Stimulated activated CD4-positive, alpha-beta T cell treated with anti-CD3 and anti-CD28 coated beads, Interleukin-15, amount 100 ng/mL, for 1 hour (primary cell): ENCODE measurements around the gene MRPL48.

Source experiments
- DNase-seq, 2 donors: peaks; one replicate each; pipeline ENCODE4 v3.0.0-alpha.2; 2020; ENCODE audit warnings: low read depth in 1 of 2, low spot score in 1 of 2

MRPL48 gene

DNA sequence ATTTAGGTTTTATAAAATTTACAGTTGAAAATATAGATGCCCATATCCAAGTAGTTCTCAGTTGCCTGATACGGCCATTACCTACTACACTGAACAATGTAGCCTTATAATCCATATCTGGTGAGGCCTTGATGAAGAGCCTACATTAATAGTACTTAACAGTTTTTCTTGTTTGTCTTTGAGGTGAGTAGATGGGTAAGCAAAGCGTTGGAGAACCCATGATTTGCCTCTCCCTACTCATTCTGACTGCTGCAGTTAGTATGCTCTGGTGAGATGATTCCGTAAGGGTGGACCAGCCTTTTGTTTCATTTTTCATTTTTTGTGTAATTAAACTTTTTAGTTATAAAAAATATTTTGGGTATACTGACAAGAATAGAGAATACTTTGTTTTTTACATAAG, 100.6 kb downstream of the MRPL48 start:
- no peak for DNase-seq

DNA sequence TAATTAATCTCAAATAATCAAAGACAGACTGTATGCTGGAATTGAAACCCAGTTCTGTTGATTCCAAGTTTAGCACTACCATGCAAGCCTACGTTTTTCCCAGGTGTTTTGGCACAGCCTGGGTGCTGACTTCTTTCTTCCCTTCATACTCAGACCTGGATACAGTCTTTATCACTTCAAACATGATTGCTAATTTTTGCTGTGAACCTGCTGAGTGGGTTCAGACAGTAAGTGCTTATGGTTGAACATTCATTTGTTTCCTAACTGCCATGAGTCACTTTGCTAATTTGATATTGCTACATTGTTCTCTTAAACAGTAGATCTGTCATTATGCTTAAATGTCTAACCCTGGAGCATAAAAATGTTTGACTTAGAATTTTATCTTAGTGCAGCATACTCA, 101.3 kb downstream of the MRPL48 start:
- DNase-seq: no peak

DNA sequence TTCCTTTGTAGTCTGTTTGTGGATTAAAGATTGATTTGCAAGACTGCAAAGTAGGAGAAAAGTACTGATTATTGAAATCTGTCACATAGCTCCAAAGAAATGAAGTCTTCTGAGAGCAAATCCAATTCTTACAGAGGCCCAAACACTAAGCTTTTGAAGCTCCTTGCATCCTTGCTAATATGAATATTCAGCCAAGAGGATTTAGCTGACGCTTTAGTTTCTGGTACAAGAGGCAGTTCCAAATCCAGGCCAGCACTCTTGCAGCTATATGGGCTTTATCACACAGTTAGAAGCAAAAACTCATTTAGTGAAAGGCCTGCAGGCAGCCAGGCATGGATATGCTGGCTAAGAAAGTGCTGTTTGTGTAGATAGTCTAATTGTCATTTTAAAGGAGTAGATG, 101.9 kb downstream of the MRPL48 start:
- DNase-seq: no peak

DNA sequence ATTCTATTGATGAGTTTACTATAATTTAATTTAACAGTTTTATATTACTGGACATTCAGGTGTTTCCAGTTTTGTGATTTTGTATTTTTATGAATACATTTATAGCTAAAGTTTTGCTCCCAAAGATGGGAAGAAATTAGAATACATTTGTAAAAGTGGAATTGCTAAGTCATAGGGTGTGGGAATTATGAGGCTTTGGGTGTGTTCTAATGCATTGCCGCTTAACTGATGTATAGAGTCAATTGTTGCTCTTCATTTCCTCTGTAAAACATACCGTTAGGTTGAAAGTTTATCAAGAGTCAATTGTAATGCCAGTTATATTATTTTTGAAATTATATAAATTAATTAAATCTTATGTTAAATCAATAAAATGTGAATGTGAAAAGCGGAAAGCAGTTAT, 105.4 kb downstream of the MRPL48 start:
- no peak for DNase-seq

DNA sequence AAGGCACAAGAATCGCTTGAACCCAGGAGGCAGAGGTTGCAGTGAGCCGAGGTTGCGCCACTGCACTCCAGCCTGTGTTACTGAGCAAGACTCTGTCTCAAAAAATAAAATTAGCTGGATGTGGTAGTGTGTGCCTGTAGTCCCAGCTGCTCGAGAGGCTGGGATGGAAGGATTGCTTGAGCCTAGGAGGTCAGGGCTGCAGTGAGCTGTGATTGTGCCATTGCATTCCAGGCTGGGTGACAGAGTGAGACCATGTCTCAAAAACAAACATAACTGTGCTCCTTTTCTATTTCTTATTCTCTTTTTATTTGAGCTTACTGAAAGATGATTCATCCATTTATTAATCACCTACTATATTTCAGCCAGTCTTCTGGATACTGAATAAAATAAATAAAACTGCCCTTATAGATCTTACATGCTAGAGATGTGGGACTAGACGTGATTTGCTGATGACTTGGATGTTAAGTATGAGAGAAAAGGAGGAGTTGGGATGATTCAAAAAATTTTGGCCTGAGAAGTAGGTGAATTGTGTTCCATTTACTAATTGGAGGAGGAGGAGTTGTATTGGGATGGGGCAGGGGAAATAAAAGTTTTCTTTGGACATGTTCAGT, 107.2 kb downstream of the MRPL48 start:
- no peak for DNase-seq

DNA sequence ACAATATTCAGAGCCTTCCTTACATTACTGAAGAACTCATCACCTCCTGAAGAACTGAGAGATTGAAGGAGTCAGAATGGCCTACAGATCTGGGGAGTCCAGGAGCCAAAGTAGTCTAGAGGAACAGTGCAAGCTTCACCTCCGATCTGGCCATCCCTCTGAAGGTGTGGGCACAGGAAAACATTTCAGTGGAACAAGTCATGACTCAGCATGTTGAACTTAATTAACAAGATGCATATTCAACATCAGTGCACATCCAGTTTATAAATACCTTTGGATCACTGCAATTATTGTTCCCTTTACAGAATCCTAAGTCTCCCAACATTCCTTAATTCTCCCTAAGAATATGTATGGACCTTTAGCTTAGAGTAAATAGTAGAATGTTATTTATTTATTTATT, 114.6 kb downstream of the MRPL48 start:
- no peak for DNase-seq

DNA sequence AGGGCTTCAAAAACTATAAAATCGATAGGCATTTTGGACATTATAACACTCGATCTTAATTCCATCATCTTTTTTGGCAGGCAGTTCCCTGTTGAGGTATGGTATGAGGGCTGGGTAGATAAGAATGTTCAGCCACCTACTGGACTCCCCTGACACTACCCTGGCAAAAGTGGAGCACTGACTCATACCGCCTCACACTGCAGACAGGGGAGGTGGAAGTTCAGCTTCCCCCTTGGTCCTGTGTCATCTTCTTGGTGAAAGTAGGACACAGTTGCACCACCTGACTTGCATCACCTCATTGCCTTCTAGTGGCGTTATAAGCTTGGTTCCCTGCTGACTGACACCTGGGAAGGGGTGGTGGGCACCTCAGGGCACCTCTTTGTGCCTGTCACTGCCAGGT, 119.5 kb downstream of the MRPL48 start:
- DNase-seq: no peak

DNA sequence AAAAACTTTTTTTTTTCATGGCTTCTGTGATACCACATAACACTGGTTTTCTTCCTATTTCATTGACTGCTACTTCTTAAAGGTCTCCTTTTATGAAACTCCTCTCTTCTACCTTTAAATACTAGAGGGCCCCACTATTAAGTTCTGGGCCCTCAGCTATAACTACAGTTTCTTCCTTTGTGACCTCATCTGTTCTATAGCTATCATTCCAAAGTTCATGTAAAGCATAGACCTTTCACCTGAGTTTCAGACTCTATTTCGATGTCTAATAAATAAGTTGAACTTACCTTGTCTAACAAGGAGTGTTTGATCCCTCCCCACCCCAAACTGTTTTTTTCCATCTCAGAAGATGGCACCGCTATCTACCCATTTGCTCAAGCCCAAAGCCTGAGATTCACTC, 124.4 kb downstream of the MRPL48 start:
- no peak for DNase-seq

DNA sequence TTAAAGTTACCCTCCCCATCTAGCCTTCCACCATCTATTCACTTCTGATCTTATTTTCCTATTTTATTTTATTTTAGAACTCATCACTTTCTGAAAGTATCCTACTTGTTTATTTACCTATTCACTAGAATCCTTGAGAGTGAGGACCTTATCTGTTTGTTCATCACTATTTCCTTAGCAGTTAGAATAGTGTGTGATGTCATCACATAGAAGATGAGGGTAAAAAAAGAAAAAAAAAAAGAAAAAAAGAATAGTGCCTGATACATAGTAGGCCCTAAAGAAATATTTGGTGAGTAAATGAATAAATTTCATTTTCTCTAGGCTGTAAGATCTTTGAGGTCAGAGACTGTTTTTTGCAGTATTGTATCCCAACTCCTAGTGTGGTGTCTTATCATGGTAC, 125.8 kb downstream of the MRPL48 start:
- no peak for DNase-seq

DNA sequence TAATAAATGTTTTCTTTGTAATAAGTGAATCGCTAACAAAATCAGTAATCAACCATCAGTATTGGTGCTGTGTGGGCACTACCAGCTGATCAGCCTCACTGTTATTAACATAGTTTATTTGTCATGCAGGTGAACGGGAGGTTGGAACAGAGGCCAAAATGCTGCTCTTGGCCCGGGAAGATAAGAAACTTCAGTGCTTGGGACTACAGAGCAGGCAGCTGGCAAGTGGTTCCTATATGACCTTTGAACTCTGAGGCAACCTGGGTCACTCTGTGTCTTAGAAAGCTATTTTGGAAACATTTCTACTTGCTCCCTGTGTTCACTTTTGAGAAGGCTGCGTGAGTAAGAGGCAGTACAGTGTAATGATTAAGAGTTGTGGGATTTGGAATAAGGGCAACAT, 126.6 kb downstream of the MRPL48 start:
- no peak for DNase-seq
